Stimulated activated CD8-positive, alpha-beta memory T cell treated with anti-CD3 and anti-CD28 coated beads, Interleukin-7, amount 100 ng/mL, for 24 hours (primary cell): ENCODE measurements around the gene PATJ.

ENCODE experiments used
- DNase-seq: peaks from one replicate; pipeline ENCODE4 v3.0.0-alpha.2; 2020; ENCODE audit warnings: low read depth

Gene PATJ

GRCh38 chr1:62050165-62050564, 307.9 kb downstream of the PATJ start:
- DNase-seq = no peak

DNA sequence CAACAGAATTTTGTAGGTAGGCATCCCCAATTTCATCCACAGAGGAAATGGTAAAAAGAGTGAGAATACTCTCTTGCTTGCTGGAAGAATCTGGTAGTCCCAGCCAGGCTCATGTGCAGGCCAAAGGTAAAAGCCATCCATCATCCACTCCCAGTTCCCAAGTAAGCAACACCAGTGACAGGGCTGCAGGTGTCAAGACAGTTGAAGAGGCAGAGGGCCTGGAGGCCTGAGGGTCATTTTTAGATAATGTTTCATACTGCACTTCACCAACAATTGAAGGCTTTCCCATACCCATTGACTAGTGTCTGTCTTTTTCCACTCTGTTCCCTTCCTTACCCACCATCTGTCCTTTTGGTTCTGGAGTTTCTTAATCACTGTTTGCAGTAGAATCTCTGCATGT, 310.7 kb downstream of the PATJ start:
- DNase-seq = no peak

GRCh38 chr1:62054188-62054587, 311.9 kb downstream of the PATJ start:
- DNase-seq = no peak

DNA sequence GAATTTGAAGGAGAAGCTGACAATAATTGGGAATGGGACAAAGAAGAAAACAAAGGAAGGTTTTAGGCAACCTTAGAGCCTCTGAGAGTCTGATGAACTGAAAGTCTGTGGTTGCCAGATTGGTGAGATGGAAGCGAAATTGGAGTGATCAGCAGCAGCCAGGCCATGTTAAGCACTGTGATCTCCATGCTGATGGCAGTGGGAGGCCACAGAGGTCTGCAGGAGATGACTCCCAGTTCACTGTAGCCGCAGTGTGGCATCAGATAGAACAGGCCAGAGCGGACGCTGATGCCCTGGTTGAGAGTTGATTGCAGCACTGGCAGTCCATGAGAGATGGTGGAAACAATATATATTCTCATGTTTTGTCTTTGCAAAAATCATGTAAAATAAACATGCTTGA, 314.9 kb downstream of the PATJ start:
- no peak for DNase-seq

GRCh38 chr1:62057641-62058290, 315.5 kb downstream of the PATJ start:
- DNase-seq = no peak

- DNase-seq = no peak
Observed at GRCh38 chr1:62058956-62059355, 316.7 kb downstream of the PATJ start.

DNA sequence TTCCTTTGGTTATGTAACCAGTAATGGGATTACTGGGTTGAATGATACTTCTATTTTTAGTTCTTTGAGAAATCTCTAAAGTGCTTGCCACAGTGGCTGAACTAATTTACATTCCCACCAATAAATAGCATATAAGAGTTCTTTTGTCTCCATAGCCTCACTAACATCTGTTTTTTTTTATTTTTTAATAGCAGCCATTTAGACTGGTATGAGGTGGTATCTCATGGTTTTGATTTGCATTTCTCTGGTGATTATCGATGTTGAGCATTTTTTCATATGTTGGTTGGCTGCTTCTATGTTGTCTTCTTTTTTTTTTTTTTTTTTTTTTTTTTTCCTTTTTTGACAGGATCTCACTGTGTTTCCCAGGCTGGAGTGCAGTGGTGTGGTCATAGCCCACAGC, 319.8 kb downstream of the PATJ start:
- no peak for DNase-seq

GRCh38 chr1:62064829-62065407, 322.6 kb downstream of the PATJ start:
- DNase-seq = no peak

DNA sequence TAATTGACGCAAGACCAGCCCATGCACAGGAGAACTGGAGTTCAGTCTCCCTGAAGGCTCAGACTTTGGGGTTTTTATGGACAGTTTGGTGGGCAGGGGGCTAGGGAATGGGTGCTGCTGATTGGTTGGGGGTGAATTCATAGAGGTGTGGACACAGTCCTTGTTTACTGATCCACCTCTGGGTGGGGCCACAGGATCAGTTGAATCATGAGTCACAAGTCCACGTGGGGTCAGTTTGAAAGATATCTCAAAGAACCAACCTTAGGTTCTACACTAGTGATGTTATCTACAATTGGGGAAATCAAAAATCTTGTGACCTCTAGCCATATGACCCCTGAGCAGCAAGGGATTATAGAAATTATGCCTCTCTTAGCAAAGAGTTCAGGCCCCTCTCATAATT, 324.4 kb downstream of the PATJ start:
- DNase-seq = no peak

DNA sequence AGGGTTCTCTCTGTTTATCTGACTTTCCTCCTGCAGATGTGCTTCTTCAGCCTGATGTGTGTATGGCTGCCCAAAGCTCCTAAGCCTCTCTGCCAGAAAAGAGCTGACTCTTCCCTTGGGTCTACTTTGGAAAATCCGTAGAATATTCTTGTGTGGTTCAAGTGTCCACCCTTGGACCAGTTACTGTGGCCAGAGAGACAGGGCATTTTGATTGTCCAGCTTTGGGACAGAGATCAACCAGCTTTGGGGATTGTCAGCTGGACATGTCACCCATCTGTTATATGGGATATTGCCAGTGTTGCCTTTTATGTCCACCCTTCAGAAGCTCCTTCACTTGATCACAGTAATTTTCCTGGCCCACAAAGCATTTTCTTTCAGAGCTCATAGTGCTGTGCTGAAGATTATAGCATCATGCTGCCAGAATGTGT, 326.1 kb downstream of the PATJ start:
- DNase-seq = no peak

- DNase-seq = no peak
Observed at GRCh38 chr1:62068978-62069377, 326.7 kb downstream of the PATJ start.

- no peak for DNase-seq
Observed at GRCh38 chr1:62070384-62071011, 328.2 kb downstream of the PATJ start.

GRCh38 chr1:62071695-62072094, 329.4 kb downstream of the PATJ start:
- no peak for DNase-seq

DNA sequence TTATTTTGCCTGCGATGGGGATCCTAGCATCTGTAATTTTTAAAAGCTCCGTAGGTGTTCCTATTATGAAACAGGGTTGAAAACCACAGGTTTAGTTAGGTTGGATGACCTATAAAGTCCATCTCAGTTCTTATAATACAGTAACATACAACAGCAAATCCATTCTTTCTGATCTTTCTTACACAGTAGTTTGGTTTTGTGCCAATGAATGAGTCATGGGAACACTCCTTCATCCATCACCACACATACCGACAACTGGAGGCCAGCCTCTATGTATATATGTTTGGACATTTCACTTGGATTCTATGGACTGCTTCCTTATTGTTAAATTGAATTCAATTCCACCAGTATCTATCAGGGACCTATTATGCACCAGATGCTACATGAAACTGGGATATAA, 334.0 kb downstream of the PATJ start:
- no peak for DNase-seq

- DNase-seq = no peak
Observed at GRCh38 chr1:62077821-62078220, 335.5 kb downstream of the PATJ start.

- DNase-seq = peak; percentile 1
Observed at GRCh38 chr1:62082456-62083363, 340.4 kb downstream of the PATJ start.

GRCh38 chr1:62084310-62084890, 342.1 kb downstream of the PATJ start:
- no peak for DNase-seq

GRCh38 chr1:62088439-62088838, 346.2 kb downstream of the PATJ start:
- DNase-seq = no peak

- DNase-seq = no peak
Observed at GRCh38 chr1:62089570-62089969, 347.3 kb downstream of the PATJ start.

- DNase-seq = no peak
Observed at GRCh38 chr1:62090016-62090415, 347.7 kb downstream of the PATJ start.

DNA sequence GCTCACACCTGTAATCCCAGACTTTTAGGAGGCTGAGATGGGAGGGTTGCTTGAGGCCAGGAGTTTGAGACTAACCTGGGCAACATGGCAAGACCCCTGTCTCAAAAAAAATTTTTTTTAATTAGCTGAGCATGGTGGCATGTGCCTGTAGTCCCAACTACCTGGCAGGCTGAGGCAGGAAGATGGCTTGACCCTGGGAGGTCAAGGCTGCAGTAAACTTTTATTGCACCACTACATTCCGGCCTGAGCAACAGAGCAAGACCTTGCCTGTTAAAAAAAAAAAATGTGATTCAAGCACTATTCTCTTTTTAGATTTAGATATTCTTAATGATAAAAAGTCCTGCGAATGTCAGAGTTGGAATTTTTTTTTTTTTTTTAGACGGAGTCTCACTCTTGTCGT, 349.8 kb downstream of the PATJ start:
- no peak for DNase-seq

GRCh38 chr1:62093261-62093660, 351.0 kb downstream of the PATJ start:
- no peak for DNase-seq
